H9 (cell line): ENCODE results near the gene ZNF865. TPM values are rescaled to one million over a fixed set of nuclear protein-coding genes. Genes with fewer than 3 reads are reported as not detected.

Experiments
- DNase-seq: peaks from one replicate; pipeline ENCODE4 v3.0.0-alpha.2; 2017
- H2AFZ ChIP-seq: one replicate; pipeline ENCODE4 v1.6.1; 2013; ENCODE audit warnings: mild to moderate bottlenecking, low read length, control low read depth, moderate library complexity
- H2AK5ac ChIP-seq: 2 replicates; pipeline ENCODE4 v1.6.1; 2013; ENCODE audit warnings: low read length, control low read depth, mixed read lengths; ENCODE audit not compliant: insufficient read length
- H2BK120ac ChIP-seq: one replicate; pipeline ENCODE4 v1.6.1; 2013; ENCODE audit warnings: low read depth, mild to moderate bottlenecking, low read length, control low read depth, inconsistent platforms; ENCODE audit not compliant: poor library complexity, severe bottlenecking
- H2BK12ac ChIP-seq: 2 replicates; pipeline ENCODE4 v1.6.1; 2013; ENCODE audit warnings: low read length, control low read depth, mixed read lengths, low read depth; ENCODE audit not compliant: insufficient read length
- H2BK15ac ChIP-seq: 2 replicates; pipeline ENCODE4 v1.6.1; 2013; ENCODE audit warnings: low read depth, low read length, control low read depth
- H2BK20ac ChIP-seq: one replicate; pipeline ENCODE4 v1.6.1; 2013; ENCODE audit warnings: low read depth, mild to moderate bottlenecking, low read length, control low read depth, inconsistent platforms; ENCODE audit not compliant: poor library complexity, severe bottlenecking
- H2BK5ac ChIP-seq: 2 replicates; pipeline ENCODE4 v1.6.1; 2013; ENCODE audit warnings: low read length, control low read depth, mixed read lengths; ENCODE audit not compliant: insufficient read length
- H3K14ac ChIP-seq: 2 replicates; pipeline ENCODE4 v1.6.1; 2013; ENCODE audit warnings: low read length, control low read depth; ENCODE audit not compliant: insufficient read depth
- H3K18ac ChIP-seq: 2 replicates; pipeline ENCODE4 v1.6.1; 2013; ENCODE audit warnings: low read depth, mild to moderate bottlenecking, mixed read lengths, low read length, control low read depth; ENCODE audit not compliant: insufficient read length
- H3K23ac ChIP-seq: 2 replicates; pipeline ENCODE4 v1.6.1; 2013; ENCODE audit warnings: low read length, control low read depth, mixed read lengths, low read depth; ENCODE audit not compliant: insufficient read length
- H3K23me2 ChIP-seq: 2 replicates; pipeline ENCODE4 v1.6.1; 2013; ENCODE audit warnings: low read depth, mild to moderate bottlenecking, mixed read lengths, low read length, control low read depth; ENCODE audit not compliant: insufficient read length, poor library complexity, severe bottlenecking
- H3K27ac ChIP-seq: 2 replicates; pipeline ENCODE4 v1.5.1; 2013; ENCODE audit warnings: low read length, control low read depth, mixed read lengths, low read depth; ENCODE audit not compliant: insufficient read length
- H3K27me3 ChIP-seq: 2 replicates; pipeline ENCODE4 v1.6.1; 2013; ENCODE audit warnings: low read length, control low read depth, inconsistent platforms; ENCODE audit not compliant: insufficient read depth
- H3K4ac ChIP-seq: 2 replicates; pipeline ENCODE4 v1.6.1; 2013; ENCODE audit warnings: low read depth, mild to moderate bottlenecking, control low read depth, inconsistent platforms, low read length, moderate library complexity
- H3K4me1 ChIP-seq: 2 replicates; pipeline ENCODE4 v1.6.1; 2013; ENCODE audit warnings: low read length, control low read depth, inconsistent platforms; ENCODE audit not compliant: insufficient read depth
- H3K4me2 ChIP-seq: 2 replicates; pipeline ENCODE4 v1.6.1; 2013; ENCODE audit warnings: low read length, control low read depth, mixed read lengths; ENCODE audit not compliant: insufficient read length, insufficient read depth
- H3K56ac ChIP-seq: 2 replicates; pipeline ENCODE4 v1.6.1; 2013; ENCODE audit warnings: low read depth, mild to moderate bottlenecking, mixed read lengths, low read length, control low read depth; ENCODE audit not compliant: insufficient read length
- H3K79me1 ChIP-seq: 2 replicates; pipeline ENCODE4 v1.6.1; 2013; ENCODE audit warnings: low read depth, mild to moderate bottlenecking, moderate library complexity, low read length, control low read depth, inconsistent platforms; ENCODE audit not compliant: insufficient read depth, poor library complexity, severe bottlenecking
- H3K79me2 ChIP-seq: 2 replicates; pipeline ENCODE4 v1.6.1; 2013; ENCODE audit warnings: low read length, control low read depth, inconsistent platforms; ENCODE audit not compliant: insufficient read depth
- H3K9ac ChIP-seq: 2 replicates; pipeline ENCODE4 v1.6.1; 2013; ENCODE audit warnings: low read length, control low read depth, mixed read lengths; ENCODE audit not compliant: insufficient read length; ENCODE audit errors: extremely low read depth
- H3K9me3 ChIP-seq: one replicate; pipeline ENCODE4 v1.6.1; 2013; ENCODE audit warnings: low read depth, low read length, inconsistent platforms; ENCODE audit not compliant: control insufficient read depth
- H3T11ph ChIP-seq: one replicate; pipeline ENCODE4 v1.6.1; 2013; ENCODE audit warnings: mild to moderate bottlenecking, low read length, control low read depth, inconsistent platforms
- H4K20me1 ChIP-seq: one replicate; pipeline ENCODE4 v1.6.1; 2013; ENCODE audit not compliant: control insufficient read depth, insufficient read length, insufficient read depth
- H4K5ac ChIP-seq: 2 replicates; pipeline ENCODE4 v1.6.1; 2013; ENCODE audit warnings: low read depth, mild to moderate bottlenecking, mixed read lengths, low read length, control low read depth; ENCODE audit not compliant: insufficient read length
- H4K8ac ChIP-seq: replicated peaks from 2 replicates; pipeline ENCODE4 v1.6.1; 2013; ENCODE audit warnings: low read length, control low read depth, mixed read lengths, low read depth; ENCODE audit not compliant: insufficient read length
- H4K91ac ChIP-seq: 2 replicates; pipeline ENCODE4 v1.6.1; 2013; ENCODE audit warnings: low read depth, mild to moderate bottlenecking, moderate library complexity, mixed read lengths, low read length, control low read depth; ENCODE audit not compliant: insufficient read length
- H3K27ac Mint-ChIP-seq, 3 experiments: 2 replicates in 2 of 3; 3 replicates in 1 of 3; pipeline ENCODE4 v1.8.0; 2020 to 2021; ENCODE audit warnings: mixed read lengths in 3 of 3, mild to moderate bottlenecking in 1 of 3, moderate library complexity in 1 of 3
- H3K27me3 Mint-ChIP-seq: 2 replicates; pipeline ENCODE4 v1.8.0; 2021; ENCODE audit warnings: low read depth, mild to moderate bottlenecking, moderate library complexity, mixed read lengths
- H3K36me3 Mint-ChIP-seq, 3 experiments: 2 replicates in 2 of 3; 3 replicates in 1 of 3; pipeline ENCODE4 v1.8.0; 2020 to 2021; ENCODE audit warnings: low read depth in 3 of 3, mixed read lengths in 3 of 3; ENCODE audit not compliant: insufficient read depth in 1 of 3
- H3K4me1 Mint-ChIP-seq, 2 experiments: 2 replicates each; pipeline ENCODE4 v1.8.0; 2020; ENCODE audit warnings: mixed read lengths in 2 of 2
- H3K4me3 Mint-ChIP-seq, 2 experiments: 2 replicates in 1 of 2; 3 replicates in 1 of 2; pipeline ENCODE4 v1.8.0; 2020 to 2021; ENCODE audit warnings: mild to moderate bottlenecking in 2 of 2, mixed read lengths in 2 of 2, moderate library complexity in 1 of 2
- H3K9me3 Mint-ChIP-seq, 2 experiments: 2 replicates in 1 of 2; 3 replicates in 1 of 2; pipeline ENCODE4 v1.8.0; 2020; ENCODE audit warnings: mild to moderate bottlenecking in 2 of 2, mixed read lengths in 2 of 2, moderate library complexity in 1 of 2
- CTCF ChIP-seq: fragments of 200-600 bp; sonication (generic); conservative IDR thresholded peaks from 3 replicates; pipeline ENCODE4 v1.8.0; 2021; ENCODE audit warnings: antibody characterized with exemption, mild to moderate bottlenecking
- WGBS: extraction: QIAGEN DNeasy Blood & Tissue Kit; methylation state at CpG from one replicate; pipeline ENCODE4 v1.1.7; 2013; ENCODE audit warnings: missing lambda C conversion rate, low lambda C conversion rate, mixed read lengths; ENCODE audit not compliant: insufficient read length; ENCODE audit errors: extremely low coverage; 5-methylcytosine and 5-hydroxymethylcytosine counted together
- total RNA-seq: library from RNA; stranded (reverse); gene quantifications from 2 replicates; pipeline ENCODE4 v1.2.1, GENCODE V29; 2021

The ZNF865 gene
- total RNA-seq, 1 experiment from 2014 or later, result 14.3 TPM

- no CpG with 5 or more reads among the region's 38 CpGs for WGBS
- no peak overlapping the region for H2AK5ac ChIP-seq
Observed at GRCh38 chr19:55640043-55640576, 34.7 kb downstream of the ZNF865 start.

More at GRCh38 chr19:55640043-55640576, 34.7 kb downstream of the ZNF865 start:
- peaks cover 3% of the 10 kb centered on the region; the same call in 1 of the 2 replicates for H3K27me3 Mint-ChIP-seq
- Histone ChIP-seq H2BK120ac (no peak overlapping the region), H3T11ph (no peak overlapping the region), H3K4me1 (0 out of 2 replicates have a peak, but pooled peaks cover 2% of the 10 kb centered on the region), H3K27ac (no peak overlapping the region), H3K56ac (no peak overlapping the region), H2AFZ (no peak overlapping the region), H2BK15ac (no peak overlapping the region), H3K18ac (no peak overlapping the region), H3K4me2 (peak overlapping the region; percentile 58), H3K27me3 (no peaks in the 10 kb centered on the region), H4K8ac (no peak overlapping the region), H3K79me1 (peaks cover 9% of the 10 kb centered on the region), H3K23me2 (peaks cover 36% of the 10 kb centered on the region), H3K4ac (no peak overlapping the region), H3K79me2 (peaks cover 15% of the 10 kb centered on the region; the same call in 1 of the 2 replicates), H3K14ac (no peak overlapping the region), H3K23ac (no peak overlapping the region), H2BK5ac (no peak overlapping the region), H4K5ac (no peak overlapping the region), H3K9me3 (no peaks in the 10 kb centered on the region), H2BK12ac (no peak overlapping the region), H3K9ac (no peak overlapping the region), H4K91ac (no peak overlapping the region), H4K20me1 (no peaks in the 10 kb centered on the region), H2BK20ac (no peak overlapping the region)
- no peak; the same call in 2 of the 3 replicates for TF ChIP-seq CTCF
- peaks cover 17 to 24% (median 23%) of the 10 kb centered on the region in 3 experiments; a peak in 6 of 7 replicates for H3K36me3 Mint-ChIP-seq
- H3K4me1 Mint-ChIP-seq, result peaks cover 30 to 46% of the 10 kb centered on the region in 2 experiments
- H3K27ac Mint-ChIP-seq, result peak overlapping the region; percentile 47 to 94 (median 90); a peak in 4 of 7 replicates
- DNase-seq, result peak; percentile 80
- peak overlapping the region; percentile 80 to 97 for H3K4me3 Mint-ChIP-seq
- H3K9me3 Mint-ChIP-seq, result peaks cover 0 to 4% of the 10 kb centered on the region in 2 experiments; a peak in 3 of 5 replicates
